H1 (cell line): Measurements from ENCODE around the gene MMP15.

ENCODE experiments used
- CEBPB ChIP-seq: IDR thresholded peaks from 2 replicates; pipeline ENCODE4 v1.6.1; 2012; ENCODE audit warnings: low read depth, low read length
- EP300 ChIP-seq, 2 experiments: IDR thresholded peaks; 1 replicate in 1 of 2; 2 replicates in 1 of 2; pipeline ENCODE4 v1.6.1; 2011 to 2012; ENCODE audit warnings: low read depth in 2 of 2, low read length in 2 of 2, mild to moderate bottlenecking in 2 of 2, borderline replicate concordance in 1 of 2, inconsistent platforms in 1 of 2, moderate library complexity in 1 of 2
- EZH2 ChIP-seq: fragments of 200-600 bp; sonication (generic); IDR thresholded peaks from 2 replicates; pipeline ENCODE4 v1.7.1; 2012; ENCODE audit warnings: low read depth, mild to moderate bottlenecking, moderate library complexity, low read length, inconsistent platforms; ENCODE audit not compliant: severe bottlenecking
- PHF8 ChIP-seq: fragments of 200-600 bp; sonication (generic); conservative IDR thresholded peaks from 2 replicates; pipeline ENCODE4 v1.7.1; 2012; ENCODE audit warnings: low read depth, mild to moderate bottlenecking, inconsistent platforms, low read length, moderate library complexity
- POLR2AphosphoS5 ChIP-seq: IDR thresholded peaks from 2 replicates; pipeline ENCODE4 v1.6.1; 2011; ENCODE audit warnings: low read depth, low read length
- RNF2 ChIP-seq: fragments of 200-900, 300-1000 bp; sonication (generic); IDR thresholded peaks from 2 replicates; pipeline ENCODE4 v1.7.1; 2016; ENCODE audit warnings: borderline replicate concordance, low read depth, mild to moderate bottlenecking, antibody characterized with exemption, low read length; ENCODE audit not compliant: poor library complexity, severe bottlenecking; ENCODE audit errors: missing control alignments
- ZNF274 ChIP-seq: IDR thresholded peaks from 2 replicates; pipeline ENCODE4 v1.7.0; 2012; ENCODE audit warnings: low read length, borderline replicate concordance; ENCODE audit errors: extremely low read depth
- TF ChIP-seq, protein P1 (sequence below), 3 experiments: IDR thresholded peaks; 1 replicate in 2 of 3; 2 replicates in 1 of 3; pipeline versions ENCODE4 v1.5.1 to v1.6.1; 2011; ENCODE audit warnings: low read length in 3 of 3, mild to moderate bottlenecking in 3 of 3, inconsistent platforms in 2 of 3, low read depth in 1 of 3, moderate library complexity in 1 of 3; ENCODE audit not compliant: insufficient read depth in 1 of 3; ENCODE audit errors: control extremely low read depth in 1 of 3
- TF ChIP-seq, protein P2 (sequence below): IDR thresholded peaks from 2 replicates; pipeline ENCODE4 v1.6.1; 2011; ENCODE audit warnings: low read depth, mild to moderate bottlenecking, low read length; ENCODE audit not compliant: insufficient read depth
- TF ChIP-seq, protein P3 (sequence below): IDR thresholded peaks from 2 replicates; pipeline ENCODE4 v1.6.1; 2012; ENCODE audit warnings: low read length, inconsistent platforms

DNA sequence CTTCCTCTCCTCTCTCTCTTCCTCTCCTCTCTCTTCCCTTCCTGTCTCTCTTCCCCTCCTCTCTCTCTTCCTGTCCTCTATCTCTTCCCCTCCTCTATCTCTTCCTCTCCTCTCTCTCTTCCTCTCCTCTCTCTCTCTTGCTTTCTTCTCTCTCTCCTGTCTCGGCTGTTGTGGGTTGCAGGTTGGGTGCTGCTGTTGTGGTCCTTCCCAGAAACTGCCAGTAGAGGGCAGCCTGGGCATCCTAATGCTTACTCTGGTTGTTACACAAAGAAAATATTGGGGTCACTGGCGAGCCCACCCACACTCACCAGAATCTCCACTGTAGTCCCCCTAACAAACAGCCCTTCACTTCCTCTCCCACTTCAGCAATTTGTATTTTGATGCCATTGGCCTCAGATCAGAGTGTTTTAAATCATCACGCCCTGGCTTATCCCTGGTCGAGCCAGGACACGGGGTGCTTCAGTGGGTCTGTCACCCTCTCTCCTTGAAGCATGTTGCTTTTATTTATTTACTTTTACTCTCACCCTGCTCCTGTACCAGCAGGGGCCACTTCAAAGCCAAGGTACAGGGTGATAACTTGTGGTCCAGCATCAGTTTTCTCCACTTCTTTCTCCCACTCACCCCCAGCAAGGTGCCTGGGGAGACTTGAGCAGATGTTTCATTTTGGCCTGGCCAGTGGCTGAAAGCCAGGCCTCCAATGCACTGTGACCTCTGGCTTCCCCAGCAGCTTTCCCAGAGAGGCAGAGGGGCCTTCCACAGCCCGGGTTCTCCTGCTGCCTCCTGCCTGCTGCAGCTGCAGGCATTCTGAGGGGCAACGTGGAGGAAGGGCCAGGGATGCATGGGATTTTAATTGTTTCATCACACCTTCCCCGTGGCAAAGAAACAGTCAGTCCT lies 4.7 kb upstream of the MMP15 start:
- TF ChIP-seq, protein P1, sequence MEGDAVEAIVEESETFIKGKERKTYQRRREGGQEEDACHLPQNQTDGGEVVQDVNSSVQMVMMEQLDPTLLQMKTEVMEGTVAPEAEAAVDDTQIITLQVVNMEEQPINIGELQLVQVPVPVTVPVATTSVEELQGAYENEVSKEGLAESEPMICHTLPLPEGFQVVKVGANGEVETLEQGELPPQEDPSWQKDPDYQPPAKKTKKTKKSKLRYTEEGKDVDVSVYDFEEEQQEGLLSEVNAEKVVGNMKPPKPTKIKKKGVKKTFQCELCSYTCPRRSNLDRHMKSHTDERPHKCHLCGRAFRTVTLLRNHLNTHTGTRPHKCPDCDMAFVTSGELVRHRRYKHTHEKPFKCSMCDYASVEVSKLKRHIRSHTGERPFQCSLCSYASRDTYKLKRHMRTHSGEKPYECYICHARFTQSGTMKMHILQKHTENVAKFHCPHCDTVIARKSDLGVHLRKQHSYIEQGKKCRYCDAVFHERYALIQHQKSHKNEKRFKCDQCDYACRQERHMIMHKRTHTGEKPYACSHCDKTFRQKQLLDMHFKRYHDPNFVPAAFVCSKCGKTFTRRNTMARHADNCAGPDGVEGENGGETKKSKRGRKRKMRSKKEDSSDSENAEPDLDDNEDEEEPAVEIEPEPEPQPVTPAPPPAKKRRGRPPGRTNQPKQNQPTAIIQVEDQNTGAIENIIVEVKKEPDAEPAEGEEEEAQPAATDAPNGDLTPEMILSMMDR (IDR thresholded peaks at IDR 0.05; ENCODE audit: control extremely low read depth in 1 of 3, insufficient read depth in 1 of 3, low read depth in 1 of 3, low read length in 3 of 3) = peak; percentile 68 to 88 (median 74)
- TF ChIP-seq PHF8 = no peak
- TF ChIP-seq, protein P2, sequence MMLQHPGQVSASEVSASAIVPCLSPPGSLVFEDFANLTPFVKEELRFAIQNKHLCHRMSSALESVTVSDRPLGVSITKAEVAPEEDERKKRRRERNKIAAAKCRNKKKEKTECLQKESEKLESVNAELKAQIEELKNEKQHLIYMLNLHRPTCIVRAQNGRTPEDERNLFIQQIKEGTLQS = no peak
- no peak for TF ChIP-seq POLR2AphosphoS5
- TF ChIP-seq EZH2 = no peak
- no peak for TF ChIP-seq EP300 (IDR thresholded peaks at IDR 0.05; ENCODE audit: borderline replicate concordance in 1 of 2, low read depth in 2 of 2, low read length in 2 of 2)
- TF ChIP-seq, protein P3, sequence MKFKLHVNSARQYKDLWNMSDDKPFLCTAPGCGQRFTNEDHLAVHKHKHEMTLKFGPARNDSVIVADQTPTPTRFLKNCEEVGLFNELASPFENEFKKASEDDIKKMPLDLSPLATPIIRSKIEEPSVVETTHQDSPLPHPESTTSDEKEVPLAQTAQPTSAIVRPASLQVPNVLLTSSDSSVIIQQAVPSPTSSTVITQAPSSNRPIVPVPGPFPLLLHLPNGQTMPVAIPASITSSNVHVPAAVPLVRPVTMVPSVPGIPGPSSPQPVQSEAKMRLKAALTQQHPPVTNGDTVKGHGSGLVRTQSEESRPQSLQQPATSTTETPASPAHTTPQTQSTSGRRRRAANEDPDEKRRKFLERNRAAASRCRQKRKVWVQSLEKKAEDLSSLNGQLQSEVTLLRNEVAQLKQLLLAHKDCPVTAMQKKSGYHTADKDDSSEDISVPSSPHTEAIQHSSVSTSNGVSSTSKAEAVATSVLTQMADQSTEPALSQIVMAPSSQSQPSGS = no peak
- no peak for TF ChIP-seq ZNF274
- no peak; the same call in 1 of the 2 replicates for TF ChIP-seq CEBPB
- TF ChIP-seq RNF2 = no peak
